HepG2 (cell line): Measurements from ENCODE around the gene VDAC1. TPM values are rescaled to one million over a fixed set of nuclear protein-coding genes. Genes with fewer than 3 reads are reported as not detected.

Experiments
- ARID2 ChIP-seq: sonication (generic); formaldehyde crosslinking; IDR thresholded peaks from 2 replicates; pipeline ENCODE4 v1.8.1; 2022; ENCODE audit warnings: mild to moderate bottlenecking, missing genetic modification reagents, borderline replicate concordance
- ERF ChIP-seq: IDR thresholded peaks from 2 replicates; pipeline ENCODE4 v1.6.1; 2018; ENCODE audit warnings: missing biosample characterization, missing genetic modification reagents
- GATAD2A ChIP-seq: IDR thresholded peaks from 2 replicates; pipeline ENCODE4 v1.6.1; 2016
- KLF11 ChIP-seq: IDR thresholded peaks from 2 replicates; pipeline ENCODE4 v1.6.1; 2016; ENCODE audit warnings: missing compliant biosample characterization
- NAIF1 ChIP-seq: sonication (generic); formaldehyde crosslinking; IDR thresholded peaks from 2 replicates; pipeline ENCODE4 v1.5.0; 2020; ENCODE audit warnings: mild to moderate bottlenecking, missing genetic modification reagents, borderline replicate concordance
- NBN ChIP-seq: fragments of 450-650 bp; conservative IDR thresholded peaks from 2 replicates; pipeline ENCODE4 v1.6.1; 2017
- RNF2 ChIP-seq: fragments of 450-650 bp; conservative IDR thresholded peaks from 2 replicates; pipeline ENCODE4 v1.6.1; 2016; ENCODE audit warnings: low read depth
- SP5 ChIP-seq: IDR thresholded peaks from 2 replicates; pipeline ENCODE4 v1.6.1; 2016; ENCODE audit warnings: low read depth, borderline replicate concordance
- YY1 ChIP-seq: IDR thresholded peaks from 2 replicates; pipeline ENCODE4 v1.6.1; 2011; ENCODE audit warnings: low read length, low read depth, moderate library complexity, mild to moderate bottlenecking; ENCODE audit not compliant: insufficient read depth, insufficient replicate concordance
- ZKSCAN5 ChIP-seq: sonication (generic); formaldehyde crosslinking; IDR thresholded peaks from 2 replicates; pipeline ENCODE4 v1.5.1; 2020; ENCODE audit warnings: mild to moderate bottlenecking, missing genetic modification reagents
- ZKSCAN8 ChIP-seq: IDR thresholded peaks from 2 replicates; pipeline ENCODE4 v1.6.1; 2016; ENCODE audit warnings: borderline replicate concordance, missing genetic modification reagents, missing compliant biosample characterization
- ZNF329 ChIP-seq: sonication (generic); formaldehyde crosslinking; IDR thresholded peaks from 2 replicates; pipeline ENCODE4 v1.9.0; 2021; ENCODE audit warnings: low read depth, mild to moderate bottlenecking, missing genetic modification reagents
- ZNF350 ChIP-seq: sonication (generic); formaldehyde crosslinking; IDR thresholded peaks from 2 replicates; pipeline ENCODE4 v1.4.0; 2020; ENCODE audit warnings: mild to moderate bottlenecking, low read depth, missing genetic modification reagents, borderline replicate concordance
- ZNF501 ChIP-seq: sonication (generic); formaldehyde crosslinking; IDR thresholded peaks from 2 replicates; pipeline ENCODE4 v1.5.1; 2020; ENCODE audit warnings: mild to moderate bottlenecking, moderate library complexity, missing genetic modification reagents
- ZNF614 ChIP-seq: IDR thresholded peaks from 2 replicates; pipeline ENCODE4 v1.6.1; 2018; ENCODE audit warnings: missing biosample characterization, missing genetic modification reagents, inconsistent platforms, borderline replicate concordance
- ZNF672 ChIP-seq: sonication (generic); formaldehyde crosslinking; IDR thresholded peaks from 2 replicates; pipeline ENCODE4 v1.8.1; 2022; ENCODE audit warnings: missing genetic modification reagents
- ZNF75D ChIP-seq: sonication (generic); formaldehyde crosslinking; IDR thresholded peaks from 2 replicates; pipeline ENCODE4 v1.8.1; 2023; ENCODE audit warnings: missing genetic modification reagents, mild to moderate bottlenecking, borderline replicate concordance
- ZNF775 ChIP-seq: sonication (generic); formaldehyde crosslinking; IDR thresholded peaks from 2 replicates; pipeline ENCODE4 v1.4.0; 2020; ENCODE audit warnings: missing genetic modification reagents, mild to moderate bottlenecking, moderate library complexity, borderline replicate concordance
- polyA plus RNA-seq, 8 experiments: library from polyadenylated mRNA; depleted of rRNA in 3 of 8; stranded (reverse) in 7 of 8; unstranded in 1 of 8; fragments of >200 nt; fragmentation: Illumina TruSeq in 4 of 8; extraction: Trizol in 4 of 8; gene quantifications; 2 replicates each; pipeline versions ENCODE4 v1.2.1 to v1.2.3, GENCODE V29; 2011 to 2016; ENCODE audit warnings: low read depth in 4 of 8, missing spikeins in 1 of 8, mixed read lengths in 1 of 8; ENCODE audit not compliant: insufficient read depth in 1 of 8
- total RNA-seq, 5 experiments: library from RNA; depleted of rRNA; stranded (reverse); fragments of >200 nt; fragmentation: Illumina TruSeq; extraction: Trizol; gene quantifications; 2 replicates each; pipeline ENCODE4 v1.2.3, GENCODE V29; 2016; ENCODE audit warnings: low read depth in 1 of 5
- TF ChIP-seq, protein P1 (sequence below): sonication (generic); formaldehyde crosslinking; IDR thresholded peaks from 2 replicates; pipeline ENCODE4 v1.4.0; 2020; ENCODE audit warnings: mild to moderate bottlenecking, missing genetic modification reagents
- TF ChIP-seq, protein P2 (sequence below): sonication (generic); formaldehyde crosslinking; IDR thresholded peaks from 2 replicates; pipeline ENCODE4 v1.8.1; 2023; ENCODE audit warnings: mild to moderate bottlenecking, missing genetic modification reagents
- TF ChIP-seq, protein P3 (sequence below): sonication (generic); formaldehyde crosslinking; conservative IDR thresholded peaks from 2 replicates; pipeline ENCODE4 v1.5.0; 2020; ENCODE audit warnings: missing genetic modification reagents
- TF ChIP-seq, protein P4 (sequence below): sonication (generic); formaldehyde crosslinking; IDR thresholded peaks from 2 replicates; pipeline ENCODE4 v1.5.0; 2020; ENCODE audit warnings: missing genetic modification reagents, mild to moderate bottlenecking, borderline replicate concordance

The VDAC1 gene
- total and polyA plus RNA-seq, 2 of the 13 experiments (the other 11 are each of a cell fraction or from before 2014, with no cell fraction given): 112 to 380 TPM

DNA sequence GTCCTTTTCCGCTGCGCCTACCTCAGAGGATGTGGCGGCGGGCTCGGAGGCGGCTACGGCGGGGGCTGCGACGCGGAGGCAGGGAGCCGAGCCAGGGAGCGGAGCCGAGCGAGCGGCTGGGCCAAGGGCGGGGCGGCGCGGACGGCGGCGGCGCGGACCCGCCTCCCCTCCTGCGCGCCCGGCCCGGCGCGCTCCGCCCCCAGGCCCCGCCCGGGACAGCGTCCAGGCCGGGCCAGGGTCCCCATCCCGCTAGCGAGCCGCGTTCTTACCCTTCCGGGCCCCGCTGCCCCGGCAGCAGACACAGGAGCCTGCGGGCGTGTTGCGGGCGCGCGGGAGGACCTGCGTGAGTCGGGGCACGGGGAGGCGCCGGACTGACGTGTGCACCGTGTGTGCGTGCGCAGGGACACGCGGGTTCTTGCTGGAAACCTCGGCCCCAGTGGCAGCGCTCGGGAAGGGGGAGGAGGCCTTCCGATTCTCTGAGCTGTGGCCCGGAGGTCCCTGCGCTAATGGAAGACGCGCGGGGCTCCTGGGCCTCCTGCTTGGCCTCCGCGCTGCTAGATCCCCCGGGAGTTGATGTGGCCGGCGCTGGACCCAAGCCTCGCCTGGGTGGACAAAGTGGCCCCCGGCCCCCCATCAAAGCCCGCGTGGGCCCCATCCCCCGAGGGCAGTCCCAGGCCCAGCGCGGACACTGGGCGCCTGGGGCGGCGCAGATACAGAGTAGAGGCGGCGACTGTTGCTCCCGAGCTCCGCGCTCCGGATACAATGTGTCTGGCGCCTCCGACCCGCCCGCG is at the start of gene VDAC1 (continued):
- TF ChIP-seq, protein P1, sequence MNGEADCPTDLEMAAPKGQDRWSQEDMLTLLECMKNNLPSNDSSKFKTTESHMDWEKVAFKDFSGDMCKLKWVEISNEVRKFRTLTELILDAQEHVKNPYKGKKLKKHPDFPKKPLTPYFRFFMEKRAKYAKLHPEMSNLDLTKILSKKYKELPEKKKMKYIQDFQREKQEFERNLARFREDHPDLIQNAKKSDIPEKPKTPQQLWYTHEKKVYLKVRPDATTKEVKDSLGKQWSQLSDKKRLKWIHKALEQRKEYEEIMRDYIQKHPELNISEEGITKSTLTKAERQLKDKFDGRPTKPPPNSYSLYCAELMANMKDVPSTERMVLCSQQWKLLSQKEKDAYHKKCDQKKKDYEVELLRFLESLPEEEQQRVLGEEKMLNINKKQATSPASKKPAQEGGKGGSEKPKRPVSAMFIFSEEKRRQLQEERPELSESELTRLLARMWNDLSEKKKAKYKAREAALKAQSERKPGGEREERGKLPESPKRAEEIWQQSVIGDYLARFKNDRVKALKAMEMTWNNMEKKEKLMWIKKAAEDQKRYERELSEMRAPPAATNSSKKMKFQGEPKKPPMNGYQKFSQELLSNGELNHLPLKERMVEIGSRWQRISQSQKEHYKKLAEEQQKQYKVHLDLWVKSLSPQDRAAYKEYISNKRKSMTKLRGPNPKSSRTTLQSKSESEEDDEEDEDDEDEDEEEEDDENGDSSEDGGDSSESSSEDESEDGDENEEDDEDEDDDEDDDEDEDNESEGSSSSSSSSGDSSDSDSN (CRISPR knock-in tag): peak; percentile 88
- TF ChIP-seq ZNF501 (CRISPR knock-in tag) (no peak), RNF2 (no peak), ZKSCAN8 (CRISPR knock-in tag) (no peak; the same call in 1 of the 2 replicates), NAIF1 (no peak), ZNF329 (CRISPR knock-in tag) (peak; percentile 72), KLF11 (0 out of 2 replicates have a peak, but pooled peaks have one; percentile 54), ERF (CRISPR knock-in tag) (peak; percentile 45), SP5 (CRISPR knock-in tag) (peak; percentile 7; the same call in 1 of the 2 replicates), NBN (no peak), ZNF672 (CRISPR knock-in tag) (0 out of 2 replicates have a peak, but pooled peaks have one; percentile 79), GATAD2A (CRISPR knock-in tag) (peak; percentile 56), ZKSCAN5 (CRISPR knock-in tag) (no peak), ZNF775 (CRISPR knock-in tag) (no peak), ZNF614 (peak; percentile 59; the same call in 1 of the 2 replicates), ZNF75D (no peak), YY1 (no peak), ZNF350 (CRISPR knock-in tag) (peak; percentile 72), ARID2 (CRISPR knock-in tag) (no peak)
- TF ChIP-seq, protein P2, sequence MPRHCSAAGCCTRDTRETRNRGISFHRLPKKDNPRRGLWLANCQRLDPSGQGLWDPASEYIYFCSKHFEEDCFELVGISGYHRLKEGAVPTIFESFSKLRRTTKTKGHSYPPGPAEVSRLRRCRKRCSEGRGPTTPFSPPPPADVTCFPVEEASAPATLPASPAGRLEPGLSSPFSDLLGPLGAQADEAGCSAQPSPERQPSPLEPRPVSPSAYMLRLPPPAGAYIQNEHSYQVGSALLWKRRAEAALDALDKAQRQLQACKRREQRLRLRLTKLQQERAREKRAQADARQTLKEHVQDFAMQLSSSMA (CRISPR knock-in tag): no peak
- TF ChIP-seq, protein P3, sequence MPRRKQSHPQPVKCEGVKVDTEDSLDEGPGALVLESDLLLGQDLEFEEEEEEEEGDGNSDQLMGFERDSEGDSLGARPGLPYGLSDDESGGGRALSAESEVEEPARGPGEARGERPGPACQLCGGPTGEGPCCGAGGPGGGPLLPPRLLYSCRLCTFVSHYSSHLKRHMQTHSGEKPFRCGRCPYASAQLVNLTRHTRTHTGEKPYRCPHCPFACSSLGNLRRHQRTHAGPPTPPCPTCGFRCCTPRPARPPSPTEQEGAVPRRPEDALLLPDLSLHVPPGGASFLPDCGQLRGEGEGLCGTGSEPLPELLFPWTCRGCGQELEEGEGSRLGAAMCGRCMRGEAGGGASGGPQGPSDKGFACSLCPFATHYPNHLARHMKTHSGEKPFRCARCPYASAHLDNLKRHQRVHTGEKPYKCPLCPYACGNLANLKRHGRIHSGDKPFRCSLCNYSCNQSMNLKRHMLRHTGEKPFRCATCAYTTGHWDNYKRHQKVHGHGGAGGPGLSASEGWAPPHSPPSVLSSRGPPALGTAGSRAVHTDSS (CRISPR knock-in tag): no peak
- TF ChIP-seq, protein P4, sequence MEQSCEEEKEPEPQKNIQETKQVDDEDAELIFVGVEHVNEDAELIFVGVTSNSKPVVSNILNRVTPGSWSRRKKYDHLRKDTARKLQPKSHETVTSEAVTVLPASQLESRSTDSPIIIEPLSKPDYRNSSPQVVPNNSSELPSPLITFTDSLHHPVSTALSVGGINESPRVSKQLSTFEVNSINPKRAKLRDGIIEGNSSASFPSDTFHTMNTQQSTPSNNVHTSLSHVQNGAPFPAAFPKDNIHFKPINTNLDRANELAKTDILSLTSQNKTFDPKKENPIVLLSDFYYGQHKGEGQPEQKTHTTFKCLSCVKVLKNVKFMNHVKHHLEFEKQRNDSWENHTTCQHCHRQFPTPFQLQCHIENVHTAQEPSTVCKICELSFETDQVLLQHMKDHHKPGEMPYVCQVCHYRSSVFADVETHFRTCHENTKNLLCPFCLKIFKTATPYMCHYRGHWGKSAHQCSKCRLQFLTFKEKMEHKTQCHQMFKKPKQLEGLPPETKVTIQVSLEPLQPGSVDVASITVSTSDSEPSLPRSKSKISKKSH (CRISPR knock-in tag): no peak; the same call in 1 of the 2 replicates
